HG03342 (cell line): Measurements from ENCODE around the gene KCNH1.
A peak's percentile ranks its signal among the peaks of the same experiment; 100 is the strongest.

ENCODE experiments used
- ATAC-seq: cut with Tn5 transposase; IDR thresholded peaks from one replicate; pipeline ENCODE4 v1.9.1; 2021; ENCODE audit warnings: mild to moderate bottlenecking, moderate library complexity; ENCODE audit not compliant: unreplicated experiment

The KCNH1 gene

GRCh38 chr1:210695026-210695425 is 438.9 kb downstream of the KCNH1 start:
- no peak for ATAC-seq

GRCh38 chr1:210692796-210693195 is 441.2 kb downstream of the KCNH1 start:
- ATAC-seq, result no peak

GRCh38 chr1:210691039-210691610 is 442.8 kb downstream of the KCNH1 start:
- ATAC-seq, result no peak

GRCh38 chr1:210690236-210690635 is 443.7 kb downstream of the KCNH1 start:
- no peak for ATAC-seq

- no peak for ATAC-seq
These were observed 444.1 kb downstream of the KCNH1 start for GRCh38 chr1:210689826-210690225.

GRCh38 chr1:210688512-210689234 is 445.3 kb downstream of the KCNH1 start:
- ATAC-seq, result no peak

GRCh38 chr1:210687582-210688279 is 446.2 kb downstream of the KCNH1 start:
- ATAC-seq, result no peak

GRCh38 chr1:210686841-210687240 is 447.1 kb downstream of the KCNH1 start:
- no peak for ATAC-seq

- ATAC-seq, result no peak
These were observed 448.7 kb downstream of the KCNH1 start for GRCh38 chr1:210685295-210685650.

GRCh38 chr1:210684466-210685294 is 449.3 kb downstream of the KCNH1 start:
- peak; percentile 89 for ATAC-seq

- ATAC-seq, result no peak
These were observed 450.4 kb downstream of the KCNH1 start for GRCh38 chr1:210683403-210684047.

- ATAC-seq, result no peak
These were observed 452.8 kb downstream of the KCNH1 start for GRCh38 chr1:210681158-210681557.

GRCh38 chr1:210678306-210678705 is 455.6 kb downstream of the KCNH1 start:
- no peak for ATAC-seq

GRCh38 chr1:210677533-210677932 is 456.4 kb downstream of the KCNH1 start:
- no peak for ATAC-seq

GRCh38 chr1:210676539-210676938 is 457.4 kb downstream of the KCNH1 start:
- ATAC-seq, result no peak

- ATAC-seq, result no peak
These were observed 459.8 kb downstream of the KCNH1 start for GRCh38 chr1:210674151-210674550.

GRCh38 chr1:210669951-210670350 is 464.0 kb downstream of the KCNH1 start:
- no peak for ATAC-seq

- no peak for ATAC-seq
These were observed 470.0 kb downstream of the KCNH1 start for GRCh38 chr1:210663730-210664573.

- no peak for ATAC-seq
These were observed 471.5 kb downstream of the KCNH1 start for GRCh38 chr1:210662291-210663050.
